Uterus (tissue), 2 donors: ENCODE data around the gene UMODL1.

Experiments
- CTCF ChIP-seq, 4 experiments: fragments of 200-600 bp in 2 of 4; fragments of 450-650 bp in 2 of 4; sonication (generic) in 2 of 4; IDR thresholded peaks; one replicate each; pipeline ENCODE4 v1.5.1; 2016 to 2019; ENCODE audit warnings: antibody characterized with exemption in 4 of 4, mild to moderate bottlenecking in 2 of 4, moderate library complexity in 1 of 4
- POLR2A ChIP-seq, 2 donors: fragments of 450-650 bp; IDR thresholded peaks; one replicate each; pipeline ENCODE4 v1.6.1; 2016; ENCODE audit warnings: antibody characterized with exemption in 2 of 2, mild to moderate bottlenecking in 1 of 2, moderate library complexity in 1 of 2

- TF ChIP-seq POLR2A (IDR thresholded peaks at IDR 0.05) (no peak), CTCF (IDR thresholded peaks at IDR 0.05) (no peak)
These were observed 49.2 kb downstream of the UMODL1 start for GRCh38 chr21:42120101-42120902.
